ENCODE measurements around the gene ADSS1.

- TF ChIP-seq CTCF (IDR thresholded peaks at IDR 0.05): no peak
- TF ChIP-seq POLR2A (IDR thresholded peaks at IDR 0.05): no peak
Measured at GRCh38 chr14:104721505-104722431, 2.3 kb upstream of the ADSS1 start.

All from Peyer's patch (tissue), 4 donors.